ENCODE results near the gene NLK. TPM values are rescaled to one million over a fixed set of nuclear protein-coding genes. Genes with fewer than 3 reads are reported as not detected.
"Not testable (repeated sequence)": the region's sequence is repeated elsewhere in the genome, so short reads cannot be mapped to it uniquely, and the experiment has no call there.

The NLK gene
- total and polyA plus RNA-seq, 2 donors: 18.8 to 23.5 TPM

DNA sequence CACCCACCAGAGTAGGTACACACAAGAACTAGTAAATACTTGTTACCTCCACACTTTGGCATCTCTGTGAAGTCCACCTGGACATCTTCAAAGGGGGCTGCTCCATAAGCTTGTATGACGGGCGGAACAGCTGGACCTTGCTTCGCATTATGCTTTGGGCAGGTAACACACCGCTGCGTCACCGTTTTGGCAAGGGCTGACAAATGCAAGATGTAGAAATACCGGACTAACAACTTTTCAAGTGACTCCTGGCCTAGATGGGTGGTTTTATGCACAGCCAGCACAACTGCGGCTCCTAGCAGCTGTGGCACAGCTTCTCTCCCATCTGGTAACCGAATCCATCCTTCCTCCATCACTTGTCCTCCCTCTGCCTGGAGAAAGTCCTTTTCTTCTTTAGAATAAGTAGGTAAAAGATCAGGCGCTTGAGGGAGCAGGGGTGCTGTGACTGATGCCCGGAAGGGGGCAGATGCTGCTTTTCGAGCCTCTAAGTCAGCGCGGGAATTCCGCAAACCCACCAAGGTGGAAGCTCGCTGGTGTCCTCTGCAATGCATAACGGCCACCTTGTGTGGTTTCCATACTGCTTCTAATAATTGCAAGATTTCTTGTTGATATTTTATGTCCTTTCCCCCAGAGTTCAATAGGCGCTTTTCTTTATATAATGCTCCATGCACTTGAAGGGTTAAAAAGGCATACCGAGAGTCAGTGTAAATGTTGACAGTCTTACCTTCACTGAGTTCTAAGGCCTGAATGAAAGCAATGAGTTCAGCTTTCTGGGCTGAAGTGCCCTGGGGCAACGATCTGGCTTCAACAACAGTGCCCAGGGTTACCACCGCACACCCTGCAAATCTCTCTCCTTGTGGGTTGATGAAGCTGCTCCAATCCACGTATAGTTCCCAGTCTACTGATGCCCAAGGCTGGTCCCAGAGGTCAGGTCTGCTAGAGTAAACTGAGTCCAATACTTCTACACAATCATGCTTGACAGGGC is 191.7 kb downstream of the NLK start:
- not testable (repeated sequence) for H3K4me3 ChIP-seq (ENCODE audit: low read length in 2 of 2); H3K9me3 ChIP-seq (ENCODE audit: control insufficient read depth in 2 of 2, insufficient read depth in 1 of 2, low read length in 1 of 2); H3K36me3 ChIP-seq (ENCODE audit: control insufficient read depth in 2 of 2, insufficient read depth in 2 of 2, low read length in 1 of 2); H3K4me1 ChIP-seq (ENCODE audit: control insufficient read depth in 2 of 2, insufficient read depth in 2 of 2, low read length in 2 of 2)
- H3K27ac ChIP-seq (ENCODE audit: low read depth in 1 of 2, low read length in 1 of 2): peak overlapping the region; percentile 68 to 74
- peak in 1 of 9 donors; percentile 24 for DNase-seq (ENCODE audit: low read depth in 6 of 9, low spot score in 9 of 9)
- H3K27me3 ChIP-seq (ENCODE audit: control insufficient read depth in 2 of 2, insufficient read depth in 1 of 2, low read length in 1 of 2): peaks cover 1 to 21% of the 10 kb centered on the region in 2 donors
- 86% methylated on average over 22 of the region's 22 CpGs for whole genome bisulfite sequencing

- H3K4me3 ChIP-seq (ENCODE audit: low read length in 2 of 2); H3K9me3 ChIP-seq (ENCODE audit: control insufficient read depth in 2 of 2, insufficient read depth in 1 of 2, low read length in 1 of 2); H3K36me3 ChIP-seq (ENCODE audit: control insufficient read depth in 2 of 2, insufficient read depth in 2 of 2, low read length in 1 of 2); DNase-seq (ENCODE audit: low read depth in 6 of 9, low spot score in 9 of 9); H3K4me1 ChIP-seq (ENCODE audit: control insufficient read depth in 2 of 2, insufficient read depth in 2 of 2, low read length in 2 of 2): not testable (repeated sequence)
- H3K27me3 ChIP-seq (ENCODE audit: control insufficient read depth in 2 of 2, insufficient read depth in 1 of 2, low read length in 1 of 2): peaks cover 0 to 11% of the 10 kb centered on the region in 2 donors
- peak overlapping the region in 1 of 2 donors; percentile 43 for H3K27ac ChIP-seq (ENCODE audit: low read depth in 1 of 2, low read length in 1 of 2)
- WGBS: 93% methylated on average over 12 of the region's 12 CpGs
Measured at GRCh38 chr17:28235066-28235700, 192.7 kb downstream of the NLK start.

DNA sequence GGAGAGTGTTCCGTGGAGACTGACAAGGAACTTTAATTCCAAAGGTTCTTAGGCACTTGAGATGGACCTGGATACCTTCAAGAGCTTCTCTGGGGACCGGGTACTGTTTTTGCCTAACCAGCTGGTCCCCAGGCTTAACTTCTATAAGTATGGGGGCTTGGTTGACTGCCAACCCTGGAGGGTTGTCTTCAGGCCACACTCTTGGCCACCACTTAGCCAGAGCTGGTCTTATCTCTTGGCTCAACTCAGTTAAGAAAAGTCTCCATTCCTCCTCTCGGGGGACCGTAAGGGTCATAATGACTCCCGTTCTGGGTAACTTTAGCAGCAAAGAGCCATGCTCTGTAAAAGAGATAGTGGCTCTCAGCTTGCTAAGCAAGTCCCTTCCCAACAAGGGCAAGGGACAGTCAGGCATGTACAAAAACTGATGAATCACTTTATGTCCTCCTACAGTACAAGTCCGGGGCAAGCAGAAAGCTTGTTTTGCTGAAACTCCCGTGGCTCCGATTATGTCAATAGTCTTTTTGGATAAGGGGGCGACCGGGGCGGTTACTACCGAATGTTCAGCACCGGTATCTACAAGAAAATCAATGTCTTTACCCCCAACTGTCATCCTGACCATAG is 193.7 kb downstream of the NLK start:
- H3K36me3 ChIP-seq (ENCODE audit: control insufficient read depth in 2 of 2, insufficient read depth in 2 of 2, low read length in 1 of 2); DNase-seq (ENCODE audit: low read depth in 6 of 9, low spot score in 9 of 9); H3K4me1 ChIP-seq (ENCODE audit: control insufficient read depth in 2 of 2, insufficient read depth in 2 of 2, low read length in 2 of 2); H3K4me3 ChIP-seq (ENCODE audit: low read length in 2 of 2); H3K9me3 ChIP-seq (ENCODE audit: control insufficient read depth in 2 of 2, insufficient read depth in 1 of 2, low read length in 1 of 2); H3K27ac ChIP-seq (ENCODE audit: low read depth in 1 of 2, low read length in 1 of 2); H3K27me3 ChIP-seq (ENCODE audit: control insufficient read depth in 2 of 2, insufficient read depth in 1 of 2, low read length in 1 of 2): not testable (repeated sequence)
- 89% methylated on average over 13 of the region's 13 CpGs for WGBS

DNA sequence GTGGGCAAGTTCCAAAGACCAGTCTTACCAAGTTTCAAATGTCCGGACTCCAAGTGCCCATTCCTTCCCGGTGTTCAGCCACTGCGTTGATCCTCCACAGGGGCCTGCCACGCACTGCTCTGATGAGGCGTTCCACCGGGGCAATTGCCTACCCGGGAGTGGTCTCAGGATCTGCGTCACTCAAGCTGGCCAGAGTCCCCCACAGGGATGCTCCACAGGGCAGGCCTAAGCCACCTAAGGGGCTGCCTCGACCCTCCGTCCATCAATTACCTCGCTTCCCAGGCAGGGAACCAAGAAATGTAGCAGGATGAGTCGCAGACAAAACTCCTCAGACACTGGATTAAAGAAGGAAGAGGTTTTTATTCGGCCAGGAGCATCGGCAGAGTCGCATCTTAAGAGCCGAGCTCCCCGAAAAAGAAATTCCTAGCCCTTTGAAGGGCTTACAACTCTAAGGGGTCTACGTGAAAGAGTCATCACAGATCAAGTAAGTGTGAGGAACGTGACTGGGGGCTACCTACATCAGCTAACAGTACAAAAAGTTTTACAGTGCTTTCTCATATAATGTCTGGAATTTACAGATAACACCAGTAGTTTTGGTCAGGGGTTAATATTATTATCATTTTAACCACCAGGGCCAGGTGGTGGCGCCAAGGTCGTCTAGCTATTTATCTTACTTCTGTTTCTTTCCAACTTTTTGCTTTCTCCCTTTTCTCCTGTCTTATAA is 196.2 kb downstream of the NLK start:
- not testable (repeated sequence) for H3K4me1 ChIP-seq (ENCODE audit: control insufficient read depth in 2 of 2, insufficient read depth in 2 of 2, low read length in 2 of 2); H3K9me3 ChIP-seq (ENCODE audit: control insufficient read depth in 2 of 2, insufficient read depth in 1 of 2, low read length in 1 of 2); H3K27ac ChIP-seq (ENCODE audit: low read depth in 1 of 2, low read length in 1 of 2); DNase-seq (ENCODE audit: low read depth in 6 of 9, low spot score in 9 of 9); H3K36me3 ChIP-seq (ENCODE audit: control insufficient read depth in 2 of 2, insufficient read depth in 2 of 2, low read length in 1 of 2); H3K27me3 ChIP-seq (ENCODE audit: control insufficient read depth in 2 of 2, insufficient read depth in 1 of 2, low read length in 1 of 2); H3K4me3 ChIP-seq (ENCODE audit: low read length in 2 of 2)
- WGBS: 90% methylated on average over 20 of the region's 21 CpGs

GRCh38 chr17:28239271-28239624 is 196.8 kb downstream of the NLK start:
- no peaks in the 10 kb centered on the region for H3K4me1 ChIP-seq (ENCODE audit: control insufficient read depth in 2 of 2, insufficient read depth in 2 of 2, low read length in 2 of 2)
- no peak overlapping the region for H3K4me3 ChIP-seq (ENCODE audit: low read length in 2 of 2)
- H3K27ac ChIP-seq (ENCODE audit: low read depth in 1 of 2, low read length in 1 of 2): no peak overlapping the region
- no peak for DNase-seq (ENCODE audit: low read depth in 6 of 9, low spot score in 9 of 9)
- WGBS: 84% methylated on average over 3 of the region's 3 CpGs
- H3K36me3 ChIP-seq (ENCODE audit: control insufficient read depth in 2 of 2, insufficient read depth in 2 of 2, low read length in 1 of 2): no peaks in the 10 kb centered on the region
- H3K9me3 ChIP-seq (ENCODE audit: control insufficient read depth in 2 of 2, insufficient read depth in 1 of 2, low read length in 1 of 2): no peaks in the 10 kb centered on the region
- H3K27me3 ChIP-seq (ENCODE audit: control insufficient read depth in 2 of 2, insufficient read depth in 1 of 2, low read length in 1 of 2): no peaks in the 10 kb centered on the region

DNA sequence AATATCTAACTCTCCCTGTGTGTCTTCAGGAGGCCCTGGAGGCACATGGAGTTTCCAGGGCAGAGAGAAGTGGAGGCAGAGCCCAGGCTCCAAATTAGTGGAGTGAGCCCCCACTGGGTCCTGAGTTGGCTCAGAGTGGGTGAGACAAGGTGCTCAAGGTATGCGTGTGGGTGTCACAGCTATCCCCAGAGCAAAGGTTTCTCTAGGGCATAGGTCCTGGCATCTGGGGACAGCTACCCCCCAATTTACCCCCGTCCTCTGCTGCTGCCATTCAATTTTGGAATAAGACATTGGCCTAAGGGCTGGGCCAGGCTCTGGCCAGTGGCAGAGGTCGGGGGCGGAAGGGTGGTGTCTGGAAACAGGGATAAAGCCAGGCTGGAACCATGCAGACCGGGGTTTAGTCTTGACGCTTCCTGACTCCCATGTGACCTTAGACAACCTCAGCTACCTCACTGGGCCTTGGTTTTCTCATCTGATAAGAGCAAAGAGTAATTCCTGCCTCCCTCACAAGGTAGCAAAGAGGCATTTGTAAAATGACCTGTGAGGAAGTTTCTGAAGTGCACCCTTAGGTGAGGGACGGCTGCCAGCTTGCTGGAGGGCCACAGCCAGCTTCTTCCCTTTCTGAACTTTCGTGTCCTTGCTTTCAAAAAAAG is 198.3 kb downstream of the NLK start:
- 88% methylated on average over 8 of the region's 8 CpGs for WGBS

GRCh38 chr17:28242791-28243190 is 200.3 kb downstream of the NLK start:
- H3K9me3 ChIP-seq (ENCODE audit: control insufficient read depth in 2 of 2, insufficient read depth in 1 of 2, low read length in 1 of 2): no peaks in the 10 kb centered on the region
- no peak overlapping the region for H3K4me3 ChIP-seq (ENCODE audit: low read length in 2 of 2)
- no peaks in the 10 kb centered on the region for H3K36me3 ChIP-seq (ENCODE audit: control insufficient read depth in 2 of 2, insufficient read depth in 2 of 2, low read length in 1 of 2)
- no peak overlapping the region for H3K27ac ChIP-seq (ENCODE audit: low read depth in 1 of 2, low read length in 1 of 2)
- DNase-seq (ENCODE audit: low read depth in 6 of 9, low spot score in 9 of 9): no peak
- peaks cover 0 to 4% of the 10 kb centered on the region in 2 donors for H3K27me3 ChIP-seq (ENCODE audit: control insufficient read depth in 2 of 2, insufficient read depth in 1 of 2, low read length in 1 of 2)
- H3K4me1 ChIP-seq (ENCODE audit: control insufficient read depth in 2 of 2, insufficient read depth in 2 of 2, low read length in 2 of 2): no peaks in the 10 kb centered on the region
- WGBS: 95% methylated on average over 6 of the region's 6 CpGs

More for the DNA sequence above, 198.3 kb downstream of the NLK start:
- H3K36me3 ChIP-seq (ENCODE audit: control insufficient read depth in 2 of 2, insufficient read depth in 2 of 2, low read length in 1 of 2): no peaks in the 10 kb centered on the region
- H3K4me1 ChIP-seq (ENCODE audit: control insufficient read depth in 2 of 2, insufficient read depth in 2 of 2, low read length in 2 of 2): no peaks in the 10 kb centered on the region
- no peak overlapping the region for H3K27ac ChIP-seq (ENCODE audit: low read depth in 1 of 2, low read length in 1 of 2)
- no peak for DNase-seq (ENCODE audit: low read depth in 6 of 9, low spot score in 9 of 9)
- H3K4me3 ChIP-seq (ENCODE audit: low read length in 2 of 2): no peak overlapping the region
- no peaks in the 10 kb centered on the region for H3K27me3 ChIP-seq (ENCODE audit: control insufficient read depth in 2 of 2, insufficient read depth in 1 of 2, low read length in 1 of 2)
- no peaks in the 10 kb centered on the region for H3K9me3 ChIP-seq (ENCODE audit: control insufficient read depth in 2 of 2, insufficient read depth in 1 of 2, low read length in 1 of 2)

DNA sequence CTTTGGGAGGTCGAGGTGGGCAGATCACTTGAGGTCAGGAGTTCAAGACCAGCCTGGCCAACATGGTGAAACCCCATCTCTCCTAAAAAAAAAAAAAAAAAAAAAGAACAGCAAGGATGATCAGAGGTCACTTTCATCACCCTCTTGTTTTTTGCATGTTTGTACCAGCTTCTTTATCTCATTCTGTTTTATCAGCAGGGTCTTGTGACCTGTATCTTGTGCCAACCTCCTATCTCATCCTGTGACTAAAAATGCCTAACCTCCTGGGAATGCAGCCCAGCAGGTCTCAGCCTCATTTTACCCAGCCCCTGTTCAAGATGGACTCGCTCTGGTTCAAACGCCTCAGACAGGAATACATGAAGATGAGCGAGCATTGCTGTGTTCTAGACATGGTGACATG is 200.8 kb downstream of the NLK start:
- H3K27me3 ChIP-seq (ENCODE audit: control insufficient read depth in 2 of 2, insufficient read depth in 1 of 2, low read length in 1 of 2); H3K9me3 ChIP-seq (ENCODE audit: control insufficient read depth in 2 of 2, insufficient read depth in 1 of 2, low read length in 1 of 2); H3K36me3 ChIP-seq (ENCODE audit: control insufficient read depth in 2 of 2, insufficient read depth in 2 of 2, low read length in 1 of 2); DNase-seq (ENCODE audit: low read depth in 6 of 9, low spot score in 9 of 9); H3K4me3 ChIP-seq (ENCODE audit: low read length in 2 of 2); H3K27ac ChIP-seq (ENCODE audit: low read depth in 1 of 2, low read length in 1 of 2); H3K4me1 ChIP-seq (ENCODE audit: control insufficient read depth in 2 of 2, insufficient read depth in 2 of 2, low read length in 2 of 2): not testable (repeated sequence)
- WGBS: 96% methylated on average over 4 of the region's 4 CpGs

All from thymus (tissue), 11 donors.